Measurements from ENCODE around the gene LMCD1.

LMCD1 gene

DNA sequence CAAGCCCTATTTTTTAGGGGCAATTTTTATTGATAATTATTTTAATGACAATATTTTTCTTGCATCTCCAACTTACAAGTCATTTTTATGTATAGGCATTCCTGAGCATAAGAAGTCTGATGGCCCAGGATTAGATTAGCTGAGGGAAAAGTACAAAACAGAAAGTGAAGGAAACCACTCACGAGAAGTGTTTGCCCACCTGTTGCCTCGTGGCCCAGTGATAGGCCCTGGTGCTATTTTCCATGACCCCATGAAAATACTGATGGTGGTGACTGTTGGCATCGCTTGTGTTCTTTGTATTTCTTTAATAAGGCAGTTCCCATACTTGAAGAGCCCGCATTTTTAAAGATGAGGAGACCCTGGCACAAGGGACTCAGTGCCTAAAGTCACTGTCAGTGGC, 7.9 kb upstream of the LMCD1 start:
- Histone ChIP-seq H3K4me3 (no peak overlapping the region), H3K9me3 (ENCODE audit: low read depth, low read length) (no peaks in the 10 kb centered on the region), H3K9ac (ENCODE audit: insufficient read length) (no peak overlapping the region), H3K27ac (no peak overlapping the region), H3K36me3 (ENCODE audit: insufficient read depth, low read length) (no peaks in the 10 kb centered on the region)
- TF ChIP-seq FOXP2 (optimal IDR thresholded peaks at IDR 0.05; ENCODE audit: control extremely low read depth, extremely low read length, insufficient read depth) (no peak), EZH2 (IDR thresholded peaks at IDR 0.05) (no peak), POLR2AphosphoS5 (IDR thresholded peaks at IDR 0.05; ENCODE audit: borderline replicate concordance, low read depth, low read length) (no peak)
- DNase-seq (ENCODE audit: low read depth, low spot score), result no peak

GRCh38 chr3:8494327-8494726, 7.3 kb upstream of the LMCD1 start:
- H3K27ac ChIP-seq, result no peak overlapping the region
- no peak overlapping the region for H3K4me3 ChIP-seq
- no peak for TF ChIP-seq POLR2AphosphoS5 (IDR thresholded peaks at IDR 0.05; ENCODE audit: borderline replicate concordance, low read depth, low read length)
- TF ChIP-seq EZH2 (IDR thresholded peaks at IDR 0.05), result no peak
- TF ChIP-seq FOXP2 (optimal IDR thresholded peaks at IDR 0.05; ENCODE audit: control extremely low read depth, extremely low read length, insufficient read depth), result no peak
- no peaks in the 10 kb centered on the region for H3K9me3 ChIP-seq (ENCODE audit: low read depth, low read length)
- no peak for DNase-seq (ENCODE audit: low read depth, low spot score)
- H3K36me3 ChIP-seq (ENCODE audit: insufficient read depth, low read length), result no peaks in the 10 kb centered on the region
- no peak overlapping the region for H3K9ac ChIP-seq (ENCODE audit: insufficient read length)

DNA sequence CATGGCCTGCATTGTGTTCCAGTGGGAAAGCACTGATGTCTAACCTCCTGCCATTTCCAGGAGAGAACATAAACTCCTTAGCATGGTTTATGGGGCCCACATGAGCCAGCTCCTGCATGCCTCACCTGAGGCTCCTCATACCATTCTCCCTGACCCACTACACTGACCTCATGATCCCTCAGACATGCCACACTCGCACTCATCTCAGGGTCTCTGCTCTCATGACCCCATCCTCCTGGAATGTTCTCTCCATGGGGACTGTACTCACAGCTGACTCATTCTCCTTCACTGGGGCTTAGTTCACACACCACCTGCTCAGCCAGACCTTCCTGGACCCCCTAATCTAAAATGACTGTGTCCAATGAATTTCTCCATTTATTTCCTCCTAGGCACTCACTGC, 4.0 kb upstream of the LMCD1 start:
- Histone ChIP-seq H3K27ac (no peak overlapping the region), H3K9me3 (ENCODE audit: low read depth, low read length) (no peaks in the 10 kb centered on the region), H3K4me3 (no peak overlapping the region), H3K9ac (ENCODE audit: insufficient read length) (no peak overlapping the region), H3K36me3 (ENCODE audit: insufficient read depth, low read length) (no peaks in the 10 kb centered on the region)
- no peak for TF ChIP-seq FOXP2 (optimal IDR thresholded peaks at IDR 0.05; ENCODE audit: control extremely low read depth, extremely low read length, insufficient read depth)
- TF ChIP-seq POLR2AphosphoS5 (IDR thresholded peaks at IDR 0.05; ENCODE audit: borderline replicate concordance, low read depth, low read length), result no peak
- no peak for TF ChIP-seq EZH2 (IDR thresholded peaks at IDR 0.05)
- no peak for DNase-seq (ENCODE audit: low read depth, low spot score)

- no peak for DNase-seq (ENCODE audit: low read depth, low spot score)
- no peak overlapping the region for H3K27ac ChIP-seq
- no peak overlapping the region for H3K9ac ChIP-seq (ENCODE audit: insufficient read length)
- no peak for TF ChIP-seq EZH2 (IDR thresholded peaks at IDR 0.05)
- TF ChIP-seq POLR2AphosphoS5 (IDR thresholded peaks at IDR 0.05; ENCODE audit: borderline replicate concordance, low read depth, low read length), result no peak
- TF ChIP-seq FOXP2 (optimal IDR thresholded peaks at IDR 0.05; ENCODE audit: control extremely low read depth, extremely low read length, insufficient read depth), result no peak
- no peak overlapping the region for H3K4me3 ChIP-seq
- H3K9me3 ChIP-seq (ENCODE audit: low read depth, low read length), result no peaks in the 10 kb centered on the region
- no peaks in the 10 kb centered on the region for H3K36me3 ChIP-seq (ENCODE audit: insufficient read depth, low read length)
Measured at GRCh38 chr3:8499181-8499611, 2.4 kb upstream of the LMCD1 start.

GRCh38 chr3:8500319-8500988, 1.2 kb upstream of the LMCD1 start:
- H3K9ac ChIP-seq (ENCODE audit: insufficient read length), result no peak overlapping the region
- no peaks in the 10 kb centered on the region for H3K36me3 ChIP-seq (ENCODE audit: insufficient read depth, low read length)
- TF ChIP-seq EZH2 (IDR thresholded peaks at IDR 0.05) (no peak), POLR2AphosphoS5 (IDR thresholded peaks at IDR 0.05; ENCODE audit: borderline replicate concordance, low read depth, low read length) (no peak), FOXP2 (optimal IDR thresholded peaks at IDR 0.05; ENCODE audit: control extremely low read depth, extremely low read length, insufficient read depth) (no peak)
- H3K9me3 ChIP-seq (ENCODE audit: low read depth, low read length), result no peaks in the 10 kb centered on the region
- H3K27ac ChIP-seq, result no peak overlapping the region
- no peak overlapping the region for H3K4me3 ChIP-seq
- no peak for DNase-seq (ENCODE audit: low read depth, low spot score)

GRCh38 chr3:8500989-8501370, 643 bp upstream of the LMCD1 start:
- no peak overlapping the region for H3K9ac ChIP-seq (ENCODE audit: insufficient read length)
- no peaks in the 10 kb centered on the region for H3K9me3 ChIP-seq (ENCODE audit: low read depth, low read length)
- H3K36me3 ChIP-seq (ENCODE audit: insufficient read depth, low read length), result no peaks in the 10 kb centered on the region
- TF ChIP-seq FOXP2 (optimal IDR thresholded peaks at IDR 0.05; ENCODE audit: control extremely low read depth, extremely low read length, insufficient read depth) (no peak), EZH2 (IDR thresholded peaks at IDR 0.05) (no peak)
- no peak overlapping the region for H3K27ac ChIP-seq
- no peak for DNase-seq (ENCODE audit: low read depth, low spot score)
- H3K4me3 ChIP-seq, result no peak overlapping the region

- Histone ChIP-seq H3K4me3 (peak overlapping the region; percentile 51), H3K9ac (ENCODE audit: insufficient read length) (no peak overlapping the region), H3K27ac (peak overlapping the region; percentile 22; the same call in 1 of the 2 replicates), H3K36me3 (ENCODE audit: insufficient read depth, low read length) (no peaks in the 10 kb centered on the region), H3K9me3 (ENCODE audit: low read depth, low read length) (no peaks in the 10 kb centered on the region)
- no peak for DNase-seq (ENCODE audit: low read depth, low spot score)
- TF ChIP-seq POLR2AphosphoS5 (IDR thresholded peaks at IDR 0.05; ENCODE audit: borderline replicate concordance, low read depth, low read length) (no peak), EZH2 (IDR thresholded peaks at IDR 0.05) (no peak), FOXP2 (optimal IDR thresholded peaks at IDR 0.05; ENCODE audit: control extremely low read depth, extremely low read length, insufficient read depth) (no peak)
Measured at GRCh38 chr3:8503461-8503860, 1.8 kb downstream of the LMCD1 start.

DNA sequence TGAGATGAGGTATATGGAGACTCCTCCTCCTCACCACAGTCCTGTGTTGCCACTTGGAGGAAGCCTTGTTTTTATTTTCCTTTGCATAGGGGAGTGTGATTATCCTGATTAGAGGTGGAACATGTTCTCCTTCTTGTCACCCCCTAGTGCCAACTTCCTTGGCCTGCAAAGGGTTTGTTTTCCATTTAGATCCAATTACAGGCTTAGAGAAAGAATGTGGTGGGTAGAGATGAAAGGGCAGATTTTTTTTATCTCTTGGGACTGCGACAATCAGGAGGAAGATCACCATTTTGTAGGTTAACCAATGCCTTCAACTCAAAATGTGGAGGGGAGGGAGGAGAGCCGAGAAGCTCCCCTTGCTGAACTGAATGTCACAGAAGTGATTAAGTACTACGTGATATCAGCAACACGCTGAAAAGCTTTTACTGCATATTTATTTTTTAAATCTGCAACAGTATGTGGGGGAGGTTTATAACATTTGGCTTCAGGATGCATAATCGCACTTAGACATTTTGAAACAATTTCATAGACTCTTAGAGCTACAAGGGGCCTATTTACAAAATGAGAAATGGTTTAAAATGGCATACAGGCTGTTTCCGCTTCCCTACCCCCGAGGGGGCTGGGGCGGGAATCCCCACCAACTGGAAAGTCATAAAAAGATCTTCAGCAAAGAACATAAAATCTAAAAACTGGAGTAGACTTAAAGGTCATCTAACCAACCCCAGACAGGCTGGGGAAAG, 2.4 kb downstream of the LMCD1 start:
- peak; percentile 30 for DNase-seq (ENCODE audit: low read depth, low spot score)
- TF ChIP-seq POLR2AphosphoS5 (IDR thresholded peaks at IDR 0.05; ENCODE audit: borderline replicate concordance, low read depth, low read length) (peak; percentile 30; the same call in 1 of the 2 replicates), FOXP2 (optimal IDR thresholded peaks at IDR 0.05; ENCODE audit: control extremely low read depth, extremely low read length, insufficient read depth) (no peak)
- peak overlapping the region; percentile 51 for H3K4me3 ChIP-seq
- no peaks in the 10 kb centered on the region for H3K36me3 ChIP-seq (ENCODE audit: insufficient read depth, low read length)
- H3K9ac ChIP-seq (ENCODE audit: insufficient read length), result no peak overlapping the region
- no peaks in the 10 kb centered on the region for H3K9me3 ChIP-seq (ENCODE audit: low read depth, low read length)
- H3K27ac ChIP-seq, result peak overlapping the region; percentile 22; the same call in 1 of the 2 replicates

Measured in SK-N-MC (cell line).